DND-41 (cell line): ENCODE measurements around the gene NRROS.

ENCODE experiments used
- CTCF ChIP-seq: IDR thresholded peaks from 2 replicates; pipeline ENCODE4 v1.5.1; 2012; ENCODE audit warnings: borderline replicate concordance, low read length, moderate library complexity, mild to moderate bottlenecking; ENCODE audit not compliant: poor library complexity, severe bottlenecking; ENCODE audit errors: extremely low read depth
- EZH2 ChIP-seq: IDR thresholded peaks from 3 replicates; pipeline ENCODE4 v1.6.1; 2012; ENCODE audit warnings: borderline replicate concordance, low read depth, mild to moderate bottlenecking, moderate library complexity, low read length, inconsistent platforms; ENCODE audit not compliant: severe bottlenecking

GRCh38 chr3:196708467-196708866 is 69.0 kb downstream of the NRROS start:
- TF ChIP-seq CTCF = no peak
- TF ChIP-seq EZH2 = no peak
